HepG2 (cell line): Measurements from ENCODE around the gene SLC24A4.

Experiments
- CEBPB ChIP-seq: IDR thresholded peaks from 2 replicates; pipeline ENCODE4 v1.6.1; 2011; ENCODE audit warnings: low read depth, low read length, improper control_type of control experiment, borderline replicate concordance
- CTCF ChIP-seq: sonication (generic); formaldehyde crosslinking; IDR thresholded peaks from 2 replicates; pipeline ENCODE4 v1.5.0; 2020; ENCODE audit warnings: mild to moderate bottlenecking, missing genetic modification reagents, moderate library complexity
- JUN ChIP-seq: sonication (generic); formaldehyde crosslinking; IDR thresholded peaks from 2 replicates; pipeline ENCODE4 v1.4.0; 2020; ENCODE audit warnings: mild to moderate bottlenecking, missing genetic modification reagents
- MAF1 ChIP-seq: sonication (generic); formaldehyde crosslinking; IDR thresholded peaks from 2 replicates; pipeline ENCODE4 v1.5.0; 2020; ENCODE audit warnings: missing genetic modification reagents, borderline replicate concordance
- POLR2AphosphoS2 ChIP-seq: IDR thresholded peaks from 2 replicates; pipeline ENCODE4 v1.6.1; 2011; ENCODE audit warnings: low read depth, low read length, improper control_type of control experiment
- SMAD1 ChIP-seq: sonication (generic); formaldehyde crosslinking; IDR thresholded peaks from 2 replicates; pipeline ENCODE4 v1.4.0; 2020; ENCODE audit warnings: missing genetic modification reagents, low read depth, mild to moderate bottlenecking, borderline replicate concordance
- THRA ChIP-seq: sonication (generic); formaldehyde crosslinking; IDR thresholded peaks from 2 replicates; pipeline ENCODE4 v1.4.0; 2020; ENCODE audit warnings: missing genetic modification reagents, borderline replicate concordance
- U2AF1 ChIP-seq: fragments of 200-400 bp; formaldehyde crosslinking; optimal IDR thresholded peaks from 2 replicates; pipeline ENCODE3; 2017; ENCODE audit warnings: mild to moderate bottlenecking, low read depth, low read length
- ZNF75D ChIP-seq: sonication (generic); formaldehyde crosslinking; IDR thresholded peaks from 2 replicates; pipeline ENCODE4 v1.8.1; 2023; ENCODE audit warnings: missing genetic modification reagents, mild to moderate bottlenecking, borderline replicate concordance
- ZSCAN29 ChIP-seq: sonication (generic); formaldehyde crosslinking; conservative IDR thresholded peaks from 2 replicates; pipeline ENCODE4 v1.4.0; 2020; ENCODE audit warnings: mild to moderate bottlenecking, missing genetic modification reagents

GRCh38 chr14:92457016-92457565 is 134.1 kb downstream of the SLC24A4 start:
- no peak for TF ChIP-seq MAF1 (CRISPR knock-in tag)
- no peak for TF ChIP-seq SMAD1 (CRISPR knock-in tag)
- no peak for TF ChIP-seq ZNF75D (CRISPR knock-in tag)
- no peak for TF ChIP-seq CEBPB
- TF ChIP-seq JUN (CRISPR knock-in tag) = no peak
- no peak for TF ChIP-seq THRA (CRISPR knock-in tag)
- no peak for TF ChIP-seq U2AF1
- TF ChIP-seq CTCF = no peak
- no peak for TF ChIP-seq ZSCAN29 (CRISPR knock-in tag)
- TF ChIP-seq POLR2AphosphoS2 = no peak
